OCI-LY7 (cell line): ENCODE data around the gene TFIP11. TPM values are rescaled to one million over a fixed set of nuclear protein-coding genes. Genes with fewer than 3 reads are reported as not detected.
A peak's percentile ranks its signal among the peaks of the same experiment; 100 is the strongest.

ENCODE experiments used
- Bru-seq: library from RNA; stranded (reverse); fragments of 400-500 nt; gene quantifications from one replicate; lab custom pipeline; 2021; lab: Mats Ljungman, UMichigan
- BruChase-seq, 2 experiments: library from RNA; stranded (reverse); fragments of 400-500 nt; gene quantifications; one replicate each; lab custom pipeline; 2021; lab: Mats Ljungman, UMichigan
- BruUV-seq: library from RNA; stranded (reverse); fragments of 400-500 nt; replicated peaks from 2 replicates; lab custom pipeline; 2021; lab: Mats Ljungman, UMichigan
- CTCF ChIA-PET: fragments of 300-600 bp; sonication (Branson Sonifier 250); formaldehyde crosslinking; loops from one replicate; lab custom pipeline; 2022; ENCODE audit warnings: antibody characterized with exemption; ENCODE audit not compliant: unreplicated experiment; lab: Charles Lee
- POLR2A ChIA-PET: fragments of 300-600 bp; sonication (Branson Sonifier 250); formaldehyde crosslinking; loops from one replicate; lab custom pipeline; 2022; ENCODE audit warnings: antibody characterized with exemption; lab: Charles Lee
- DNase-seq: peaks from one replicate; pipeline ENCODE4 v3.0.0-alpha.2; 2015; ENCODE audit warnings: low spot score
- H2AFZ ChIP-seq: fragments of 200-600 bp; sonication (generic), shearing (Covaris generic); 2 replicates; pipeline ENCODE4 v1.6.1; 2014; ENCODE audit warnings: mild to moderate bottlenecking, antibody characterized with exemption, low read length, moderate library complexity
- H3K27ac ChIP-seq: fragments of 200-600 bp; sonication (generic); 2 replicates; pipeline ENCODE4 v1.5.1; 2014; ENCODE audit warnings: mixed run types, low read depth, mild to moderate bottlenecking, moderate library complexity, low read length, inconsistent platforms; ENCODE audit not compliant: poor library complexity, severe bottlenecking
- H3K36me3 ChIP-seq: fragments of 200-600 bp; sonication (generic); 2 replicates; pipeline ENCODE4 v1.6.1; 2014; ENCODE audit warnings: mild to moderate bottlenecking, antibody characterized with exemption, low read length, moderate library complexity, mixed read lengths; ENCODE audit not compliant: insufficient read depth
- H3K4me1 ChIP-seq: fragments of 200-600 bp; sonication (generic); 2 replicates; pipeline ENCODE4 v1.5.1; 2014; ENCODE audit warnings: mild to moderate bottlenecking, low read length; ENCODE audit not compliant: insufficient read depth, poor library complexity, severe bottlenecking
- H3K4me2 ChIP-seq: fragments of 200-600 bp; sonication (generic); 2 replicates; pipeline ENCODE4 v1.6.1; 2014; ENCODE audit warnings: mild to moderate bottlenecking, low read length
- H3K4me3 ChIP-seq: fragments of 200-600 bp; sonication (generic); 2 replicates; pipeline ENCODE4 v1.5.1; 2014; ENCODE audit warnings: mild to moderate bottlenecking, low read depth, low read length; ENCODE audit not compliant: poor library complexity, severe bottlenecking
- H3K79me2 ChIP-seq: fragments of 200-600 bp; sonication (generic); 2 replicates; pipeline ENCODE4 v1.6.1; 2016; ENCODE audit warnings: low read depth, mild to moderate bottlenecking, low read length, moderate library complexity, mixed read lengths; ENCODE audit not compliant: insufficient read depth
- H3K9me2 ChIP-seq: fragments of 200-600 bp; sonication (generic); 2 replicates; pipeline ENCODE4 v1.6.1; 2016; ENCODE audit warnings: mild to moderate bottlenecking, low read length, mixed read lengths; ENCODE audit not compliant: insufficient read depth
- H3K9me3 ChIP-seq: fragments of 200-600 bp; sonication (generic); 2 replicates; pipeline ENCODE4 v1.6.1; 2014; ENCODE audit warnings: mild to moderate bottlenecking, mixed run types, low read length, mixed read lengths
- H4K20me1 ChIP-seq: fragments of 200-600 bp; sonication (generic); 2 replicates; pipeline ENCODE4 v1.6.1; 2014; ENCODE audit warnings: mild to moderate bottlenecking, antibody characterized with exemption, low read length, moderate library complexity, mixed read lengths; ENCODE audit not compliant: insufficient read depth
- EZH2phosphoT487 ChIP-seq: fragments of 200-600 bp; sonication (generic); IDR thresholded peaks from 2 replicates; pipeline ENCODE4 v1.6.1; 2018; ENCODE audit warnings: low read depth, borderline replicate concordance, mild to moderate bottlenecking, mixed run types, antibody characterized with exemption, low read length, moderate library complexity, mixed read lengths
- intact Hi-C: fragments of 100-400 bp; cut with micrococcal nuclease; formaldehyde crosslinking; loops from one replicate; pipeline ENCODE4 v1.10.0; 2022; ENCODE audit not compliant: unreplicated experiment
- long read RNA-seq: library from polyadenylated mRNA; stranded (forward); transcript quantifications from one replicate; pipeline ENCODE4 v2.0.0, GENCODE V29; 2022
- total RNA-seq, 2 experiments: library from RNA; depleted of rRNA in 1 of 2; stranded (reverse); fragments of >200 nt in 1 of 2; shearing (Covaris generic) in 1 of 2; gene quantifications; 2 replicates each; pipeline ENCODE4 v1.2.3, GENCODE V29; 2014 to 2022
- TF ChIP-seq, protein P1 (sequence below): fragments of 200-600 bp; sonication (generic); conservative IDR thresholded peaks from 2 replicates; pipeline ENCODE4 v1.5.1; 2014; ENCODE audit warnings: mild to moderate bottlenecking, antibody characterized with exemption, low read length, moderate library complexity, mixed read lengths

The TFIP11 gene
- total RNA-seq (2014; rRNA removed; shearing (Covaris generic)) = 39.6 and 45.2 TPM in 2 replicates
- total RNA-seq (2022) = 52.3 and 54.5 TPM in 2 replicates
- percentile 70 among the genes with signal in this experiment for Bru-seq, nascent RNA
- percentile 67 among the genes with signal in this experiment for BruChase-seq, experiment 1, labeled RNA remaining after a 6-hour chase
- percentile 80 among the genes with signal in this experiment for BruChase-seq, experiment 2, labeled RNA remaining after a 2-hour chase
- long read RNA-seq, transcript TFIP11-204 (15 exons, 3,586 nt) = major isoform, 86 of 164 reads
- long read RNA-seq, partial matches to known transcripts = 10 of 164 reads
- long read RNA-seq, other reads (novel, unspliced or antisense) = 64 of 164 reads

DNA sequence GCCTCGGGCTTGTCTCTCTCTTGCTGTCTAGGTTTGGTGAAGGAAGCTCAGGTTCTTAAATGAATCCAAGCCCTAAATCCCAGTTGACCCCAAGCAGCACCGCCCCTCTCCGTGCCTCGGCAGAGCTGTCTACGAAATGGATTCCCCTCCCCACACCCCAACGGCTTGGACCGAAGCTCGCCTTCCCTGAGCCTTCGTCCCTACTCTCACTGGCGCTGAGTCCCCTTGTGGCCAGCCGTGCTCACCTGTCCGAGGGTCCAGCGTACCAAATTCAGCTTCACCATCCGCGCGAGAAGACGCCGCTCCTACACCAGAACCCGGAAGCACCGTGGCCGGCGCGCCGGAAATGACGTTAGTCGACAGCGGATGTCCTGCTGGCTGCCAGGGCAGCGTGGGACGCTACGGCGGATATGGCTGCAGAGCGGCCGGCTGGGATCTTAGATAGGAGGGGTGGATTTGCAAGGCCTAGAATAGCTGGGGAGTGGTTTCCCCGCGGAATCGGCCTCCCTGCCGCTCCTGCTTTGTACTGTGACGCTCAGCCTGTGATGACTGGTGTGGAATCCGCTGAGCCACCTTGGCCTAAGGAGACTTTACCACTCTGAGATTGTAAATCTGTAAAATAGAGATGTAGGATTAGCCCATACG, at the start of gene TFIP11:
Gene TFIP11, minus strand, starts transcription at position 325 of the 645 bp plus-strand sequence. CDS start 2,201 bp downstream, outside the sequence.
- peak; percentile 91 for DNase-seq
- POLR2A ChIA-PET = interaction anchor here (0.8 to 2.0 kb wide), 8 partner anchors 10 to 95 kb away, joined by 3 to 9 read pairs (median 4); partner anchors contain the start of gene SRRD
- H3K9me3 ChIP-seq = no peaks in the 10 kb centered on the region
- no peaks in the 10 kb centered on the region; the same call in 1 of the 2 replicates for H4K20me1 ChIP-seq
- CTCF ChIA-PET = interaction anchor here (0.6 kb wide), 1 partner anchor 28 kb away, joined by 3 read pairs; no protein-coding TSS in a partner anchor
- peaks cover 34% of the 10 kb centered on the region for H3K4me1 ChIP-seq
- peak within 1 kb of the TSS; percentile 88 for H3K4me3 ChIP-seq
- intact Hi-C loops = no loop called here
- peak within 1 kb of the TSS; percentile 58 for H2AFZ ChIP-seq
- H3K9me2 ChIP-seq = no peaks in the 10 kb centered on the region
- H3K36me3 ChIP-seq = peaks cover 36% of the 10 kb centered on the region
- TF ChIP-seq EZH2phosphoT487 = no peak
- TF ChIP-seq, protein P1, sequence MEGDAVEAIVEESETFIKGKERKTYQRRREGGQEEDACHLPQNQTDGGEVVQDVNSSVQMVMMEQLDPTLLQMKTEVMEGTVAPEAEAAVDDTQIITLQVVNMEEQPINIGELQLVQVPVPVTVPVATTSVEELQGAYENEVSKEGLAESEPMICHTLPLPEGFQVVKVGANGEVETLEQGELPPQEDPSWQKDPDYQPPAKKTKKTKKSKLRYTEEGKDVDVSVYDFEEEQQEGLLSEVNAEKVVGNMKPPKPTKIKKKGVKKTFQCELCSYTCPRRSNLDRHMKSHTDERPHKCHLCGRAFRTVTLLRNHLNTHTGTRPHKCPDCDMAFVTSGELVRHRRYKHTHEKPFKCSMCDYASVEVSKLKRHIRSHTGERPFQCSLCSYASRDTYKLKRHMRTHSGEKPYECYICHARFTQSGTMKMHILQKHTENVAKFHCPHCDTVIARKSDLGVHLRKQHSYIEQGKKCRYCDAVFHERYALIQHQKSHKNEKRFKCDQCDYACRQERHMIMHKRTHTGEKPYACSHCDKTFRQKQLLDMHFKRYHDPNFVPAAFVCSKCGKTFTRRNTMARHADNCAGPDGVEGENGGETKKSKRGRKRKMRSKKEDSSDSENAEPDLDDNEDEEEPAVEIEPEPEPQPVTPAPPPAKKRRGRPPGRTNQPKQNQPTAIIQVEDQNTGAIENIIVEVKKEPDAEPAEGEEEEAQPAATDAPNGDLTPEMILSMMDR = no peak
- peaks cover 37% of the 10 kb centered on the region for H3K79me2 ChIP-seq
- H3K4me2 ChIP-seq = peak within 1 kb of the TSS; percentile 95
- H3K27ac ChIP-seq = peak within 1 kb of the TSS; percentile 12
- no TSS peak for BruUV-seq

DNA sequence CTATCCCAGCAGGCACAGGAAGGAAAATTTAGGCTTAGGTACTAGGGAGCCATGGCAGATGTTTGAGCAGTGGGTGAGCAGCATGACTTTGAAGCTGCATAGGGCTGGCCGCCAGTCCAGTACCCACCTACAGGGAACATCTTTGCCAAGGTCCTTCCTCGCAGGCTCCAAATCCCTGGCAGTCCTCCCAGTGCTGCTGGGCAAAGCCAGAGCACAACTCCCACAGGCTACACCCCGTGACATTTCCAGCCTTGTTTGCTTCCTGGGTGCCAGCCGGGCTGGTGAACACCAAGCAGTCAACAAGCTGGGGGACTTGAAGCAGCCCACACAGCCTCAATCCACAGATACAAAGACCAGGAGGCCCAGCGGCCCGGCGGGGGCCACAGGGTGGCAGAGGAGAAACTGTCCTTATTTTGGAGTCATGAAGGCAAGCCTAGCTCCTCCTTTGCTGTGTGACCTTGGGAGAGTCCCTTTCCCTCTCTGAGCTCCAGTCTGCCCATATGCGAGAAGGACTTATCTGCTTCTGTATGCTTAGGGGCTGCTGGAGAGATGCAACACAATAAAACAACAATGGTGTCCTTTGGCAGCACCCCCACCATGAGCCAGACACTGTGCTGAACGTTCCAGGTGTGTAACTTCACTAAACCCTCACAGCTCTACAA, 49.6 kb upstream of the TFIP11 start:
- Histone ChIP-seq H4K20me1 (no peaks in the 10 kb centered on the region), H3K9me2 (no peaks in the 10 kb centered on the region), H3K4me1 (peaks cover 20% of the 10 kb centered on the region), H3K4me2 (no peak overlapping the region), H3K79me2 (no peaks in the 10 kb centered on the region), H2AFZ (no peak overlapping the region), H3K36me3 (no peaks in the 10 kb centered on the region), H3K27ac (no peak overlapping the region), H3K9me3 (no peaks in the 10 kb centered on the region), H3K4me3 (no peak overlapping the region)
- CTCF ChIA-PET = no interaction called here
- TF ChIP-seq, protein P1 = no peak
- no peak for TF ChIP-seq EZH2phosphoT487
- POLR2A ChIA-PET = no interaction called here
- no TSS peak for BruUV-seq
- intact Hi-C loops = no loop called here
- no peak for DNase-seq
